Endothelial cell (in vitro differentiated cells): ENCODE measurements around the gene ZFX. TPM values are rescaled to one million over a fixed set of nuclear protein-coding genes. Genes with fewer than 3 reads are reported as not detected.

Experiments used
- DNase-seq: peaks from one replicate; pipeline ENCODE4 v3.0.0; 2021; ENCODE audit warnings: low spot score
- H3K27ac Mint-ChIP-seq: one replicate; pipeline ENCODE4 v1.8.0; 2021; ENCODE audit warnings: mixed read lengths, inconsistent platforms; ENCODE audit not compliant: unreplicated experiment
- H3K27me3 Mint-ChIP-seq: one replicate; pipeline ENCODE4 v1.8.0; 2021; ENCODE audit warnings: mild to moderate bottlenecking, moderate library complexity, mixed read lengths, inconsistent platforms; ENCODE audit not compliant: unreplicated experiment
- H3K36me3 Mint-ChIP-seq: one replicate; pipeline ENCODE4 v1.8.0; 2021; ENCODE audit warnings: mild to moderate bottlenecking, low read depth, mixed read lengths, inconsistent platforms; ENCODE audit not compliant: unreplicated experiment
- H3K4me1 Mint-ChIP-seq: one replicate; pipeline ENCODE4 v1.8.0; 2021; ENCODE audit warnings: mild to moderate bottlenecking, mixed read lengths, inconsistent platforms; ENCODE audit not compliant: unreplicated experiment
- H3K4me3 Mint-ChIP-seq: one replicate; pipeline ENCODE4 v1.8.0; 2021; ENCODE audit warnings: mild to moderate bottlenecking, mixed read lengths, inconsistent platforms; ENCODE audit not compliant: unreplicated experiment
- H3K9me3 Mint-ChIP-seq: one replicate; pipeline ENCODE4 v1.8.0; 2021; ENCODE audit warnings: mixed read lengths, inconsistent platforms; ENCODE audit not compliant: unreplicated experiment
- CTCF ChIP-seq: fragments of 200-600 bp; sonication (generic); IDR thresholded peaks from one replicate; pipeline ENCODE4 v1.5.0; 2021; ENCODE audit warnings: antibody characterized with exemption; ENCODE audit not compliant: unreplicated experiment
- total RNA-seq: library from RNA; stranded (reverse); fragmentation: NEBNext Ultra II Directional; extraction: Animal tissue kit (Norgen Biotek cat#: 25700); gene quantifications from one replicate; pipeline ENCODE4 v1.2.1, GENCODE V29; 2021; ENCODE audit not compliant: unreplicated experiment

Gene ZFX
- total RNA-seq, 1 donor from 2014 or later = 40.0 TPM

DNA sequence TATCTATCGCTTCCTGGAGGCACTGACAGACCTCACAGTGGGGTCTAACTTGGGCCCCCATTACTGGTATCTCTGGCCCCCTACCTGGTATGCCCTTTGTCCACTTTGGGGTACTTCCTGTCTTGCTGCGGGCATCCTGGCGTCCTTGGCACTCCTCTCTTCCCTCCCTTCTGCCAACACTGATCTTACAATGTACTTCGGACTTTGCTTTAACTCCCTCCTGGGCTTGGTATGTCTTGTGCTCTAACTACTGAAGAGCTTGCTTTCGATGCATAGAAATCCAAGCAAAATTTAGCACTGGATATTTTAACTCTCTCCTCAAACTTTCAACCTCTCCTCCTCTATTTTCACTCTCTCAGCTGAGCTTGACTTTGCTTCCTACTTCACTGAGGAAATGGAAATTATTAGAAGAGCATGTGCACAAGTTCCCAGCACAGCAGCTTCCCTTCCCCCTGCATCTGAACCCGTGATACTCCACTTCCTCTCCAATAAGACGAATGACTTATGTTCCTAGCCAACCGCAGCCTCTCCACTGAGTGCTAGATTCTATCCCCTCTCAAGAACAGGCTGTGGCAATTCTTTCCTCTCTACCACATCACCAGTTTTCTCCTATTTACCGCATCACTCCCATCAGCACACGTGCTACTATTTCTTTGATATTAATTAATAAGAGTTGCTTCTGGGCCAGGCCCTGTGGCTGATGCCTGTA is 111.5 kb downstream of the ZFX start:
- Mint-ChIP-seq H3K27ac (no peak overlapping the region), H3K27me3 (peaks cover 3% of the 10 kb centered on the region), H3K9me3 (no peaks in the 10 kb centered on the region), H3K4me3 (no peak overlapping the region), H3K4me1 (peaks cover 6% of the 10 kb centered on the region), H3K36me3 (no peaks in the 10 kb centered on the region)
- no peak for TF ChIP-seq CTCF
- DNase-seq = no peak

DNA sequence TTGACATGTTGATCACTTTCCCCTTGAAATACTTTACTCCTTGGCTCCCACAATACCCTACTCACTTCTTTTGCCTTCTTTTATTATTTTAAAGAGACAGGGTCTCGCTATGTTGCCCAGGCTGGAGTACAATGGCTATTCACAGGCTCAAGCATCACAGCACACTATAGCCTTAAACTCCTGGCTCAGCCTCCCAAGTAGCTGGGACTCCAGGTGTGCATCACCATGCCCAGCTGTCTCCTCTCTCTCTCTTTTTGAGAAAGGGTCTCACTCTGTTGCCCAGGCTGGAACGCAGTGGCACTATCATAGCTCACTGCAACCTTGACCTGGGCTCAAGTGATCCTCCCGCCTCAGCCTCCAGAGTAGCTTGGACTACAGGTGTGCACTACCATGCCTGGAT is 112.8 kb downstream of the ZFX start:
- H3K36me3 Mint-ChIP-seq = no peaks in the 10 kb centered on the region
- peaks cover 3% of the 10 kb centered on the region for H3K27me3 Mint-ChIP-seq
- DNase-seq = no peak
- H3K4me1 Mint-ChIP-seq = peaks cover 6% of the 10 kb centered on the region
- no peaks in the 10 kb centered on the region for H3K9me3 Mint-ChIP-seq
- no peak overlapping the region for H3K27ac Mint-ChIP-seq
- TF ChIP-seq CTCF = no peak
- no peak overlapping the region for H3K4me3 Mint-ChIP-seq

GRCh38 chrX:24264383-24264782 is 114.9 kb downstream of the ZFX start:
- H3K4me1 Mint-ChIP-seq = peaks cover 6% of the 10 kb centered on the region
- no peak overlapping the region for H3K27ac Mint-ChIP-seq
- no peaks in the 10 kb centered on the region for H3K36me3 Mint-ChIP-seq
- H3K9me3 Mint-ChIP-seq = no peaks in the 10 kb centered on the region
- no peak overlapping the region for H3K4me3 Mint-ChIP-seq
- no peak for DNase-seq
- peaks cover 3% of the 10 kb centered on the region for H3K27me3 Mint-ChIP-seq
- TF ChIP-seq CTCF = no peak

Other genes starting within 250 kb of the ZFX start
- gene APOO, start 241.8 kb upstream of the ZFX start, total RNA-seq = 18.3 TPM
- not detected for gene CXorf58, start 241.7 kb upstream of the ZFX start, total RNA-seq
- gene KLHL15, start 122.5 kb upstream of the ZFX start, total RNA-seq = 5.6 TPM
- 258 TPM for gene EIF2S3, start 94.8 kb upstream of the ZFX start, total RNA-seq
- not detected for gene SUPT20HL2, start 164.3 kb downstream of the ZFX start, total RNA-seq
- not detected for gene SUPT20HL1, start 210.9 kb downstream of the ZFX start, total RNA-seq